ENCODE results near the gene OR5AP2.
"Not testable (repeated sequence)": the region's sequence is repeated elsewhere in the genome, so short reads cannot be mapped to it uniquely, and the experiment has no call there.

Gene OR5AP2

GRCh38 chr11:56642339-56642738 is at the start of gene OR5AP2:
OR5AP2 (minus strand) TSS chr11:56642439; CDS start chr11:56642439, 0 bp downstream.
- DNase-seq, result no peak
- in situ Hi-C loops (cut with HindIII; ENCODE audit: low pct_ligation_motif_present, low pct_unique_long_range_greater_than_20kb, low sequenced_read_pairs), result no loop called here

- DNase-seq; in situ Hi-C loops (cut with HindIII; ENCODE audit: low pct_ligation_motif_present, low pct_unique_long_range_greater_than_20kb, low sequenced_read_pairs): not testable (repeated sequence)
Measured at GRCh38 chr11:56691179-56691578, 48.9 kb upstream of the OR5AP2 start.

GRCh38 chr11:56688554-56689100 is 46.4 kb upstream of the OR5AP2 start:
- in situ Hi-C loops (cut with HindIII; ENCODE audit: low pct_ligation_motif_present, low pct_unique_long_range_greater_than_20kb, low sequenced_read_pairs), result no loop called here
- DNase-seq, result no peak

- in situ Hi-C loops (cut with HindIII; ENCODE audit: low pct_ligation_motif_present, low pct_unique_long_range_greater_than_20kb, low sequenced_read_pairs), result no loop called here
- DNase-seq, result no peak
Measured at GRCh38 chr11:56670984-56671383, 28.7 kb upstream of the OR5AP2 start.

- in situ Hi-C loops (cut with HindIII; ENCODE audit: low pct_ligation_motif_present, low pct_unique_long_range_greater_than_20kb, low sequenced_read_pairs), result no loop called here
- DNase-seq, result no peak
Measured at GRCh38 chr11:56663386-56663785, 21.1 kb upstream of the OR5AP2 start, which contains the start of gene OR5AR1. OR5AR1 (plus strand) TSS chr11:56663686; CDS start chr11:56663686, 0 bp downstream.

- DNase-seq, result no peak
- in situ Hi-C loops (cut with HindIII; ENCODE audit: low pct_ligation_motif_present, low pct_unique_long_range_greater_than_20kb, low sequenced_read_pairs), result no loop called here
Measured at GRCh38 chr11:56659755-56660154, 17.5 kb upstream of the OR5AP2 start.

GRCh38 chr11:56637500-56637899 is 4.7 kb downstream of the OR5AP2 start:
- in situ Hi-C loops (cut with HindIII; ENCODE audit: low pct_ligation_motif_present, low pct_unique_long_range_greater_than_20kb, low sequenced_read_pairs), result no loop called here
- no peak for DNase-seq

GRCh38 chr11:56636861-56637260 is 5.4 kb downstream of the OR5AP2 start:
- no peak for DNase-seq
- in situ Hi-C loops (cut with HindIII; ENCODE audit: low pct_ligation_motif_present, low pct_unique_long_range_greater_than_20kb, low sequenced_read_pairs), result no loop called here

GRCh38 chr11:56632329-56632728 is 9.9 kb downstream of the OR5AP2 start:
- no peak for DNase-seq
- in situ Hi-C loops (cut with HindIII; ENCODE audit: low pct_ligation_motif_present, low pct_unique_long_range_greater_than_20kb, low sequenced_read_pairs), result no loop called here

- in situ Hi-C loops (cut with HindIII; ENCODE audit: low pct_ligation_motif_present, low pct_unique_long_range_greater_than_20kb, low sequenced_read_pairs), result no loop called here
- DNase-seq, result no peak
Measured at GRCh38 chr11:56625946-56626345, 16.3 kb downstream of the OR5AP2 start.

- in situ Hi-C loops (cut with HindIII; ENCODE audit: low pct_ligation_motif_present, low pct_unique_long_range_greater_than_20kb, low sequenced_read_pairs), result no loop called here
- peak; percentile 82 for DNase-seq
Measured at GRCh38 chr11:56624661-56625110, 17.6 kb downstream of the OR5AP2 start.

GRCh38 chr11:56611174-56611573 is 31.1 kb downstream of the OR5AP2 start:
- no peak for DNase-seq
- in situ Hi-C loops (cut with HindIII; ENCODE audit: low pct_ligation_motif_present, low pct_unique_long_range_greater_than_20kb, low sequenced_read_pairs), result no loop called here

GRCh38 chr11:56592088-56592717 is 50.0 kb downstream of the OR5AP2 start:
- DNase-seq; in situ Hi-C loops (cut with HindIII; ENCODE audit: low pct_ligation_motif_present, low pct_unique_long_range_greater_than_20kb, low sequenced_read_pairs): not testable (repeated sequence)

Measured in ACHN (cell line).